ENCODE data around the gene SLC7A7. TPM values are rescaled to one million over a fixed set of nuclear protein-coding genes. Genes with fewer than 3 reads are reported as not detected.
A peak's percentile ranks its signal among the peaks of the same experiment; 100 is the strongest.

The SLC7A7 gene
- total and polyA plus RNA-seq, 2 of the 13 experiments (the other 11 are each of a cell fraction or from before 2014, with no cell fraction given) = 0.13 to 0.63 TPM

- TF ChIP-seq ARID5B (CRISPR knock-in tag; IDR thresholded peaks at IDR 0.05) (peak; percentile 58), ARNTL (CRISPR knock-in tag; IDR thresholded peaks at IDR 0.05) (peak; percentile 37; the same call in 1 of the 2 replicates), NR2F6 (IDR thresholded peaks at IDR 0.05) (peak; percentile 85), NR2F6 (CRISPR knock-in tag; IDR thresholded peaks at IDR 0.05) (peak; percentile 87), BCL6 (CRISPR knock-in tag; IDR thresholded peaks at IDR 0.05) (peak; percentile 65), PPARG (CRISPR knock-in tag; conservative IDR thresholded peaks at IDR 0.05) (peak; percentile 99), SETDB1 (CRISPR knock-in tag; IDR thresholded peaks at IDR 0.05; ENCODE audit: borderline replicate concordance) (no peak), MTERF4 (CRISPR knock-in tag; IDR thresholded peaks at IDR 0.05) (no peak), ZMYM3 (CRISPR knock-in tag; IDR thresholded peaks at IDR 0.05) (peak; percentile 49), ZMYM2 (CRISPR knock-in tag; IDR thresholded peaks at IDR 0.05) (peak; percentile 93), HDAC1 (CRISPR knock-in tag; IDR thresholded peaks at IDR 0.05) (peak; percentile 65; the same call in 1 of the 2 replicates), TBX2 (CRISPR knock-in tag; IDR thresholded peaks at IDR 0.05; ENCODE audit: borderline replicate concordance) (peak; percentile 82), NFE2L1 (CRISPR knock-in tag; IDR thresholded peaks at IDR 0.05; ENCODE audit: borderline replicate concordance) (no peak), ESRRA (CRISPR knock-in tag; IDR thresholded peaks at IDR 0.05; ENCODE audit: low read depth) (peak; percentile 84), RCOR2 (CRISPR knock-in tag; IDR thresholded peaks at IDR 0.05) (peak; percentile 39; the same call in 1 of the 2 replicates), ZNF567 (CRISPR knock-in tag; IDR thresholded peaks at IDR 0.05; ENCODE audit: borderline replicate concordance) (no peak), ZNF503 (CRISPR knock-in tag; IDR thresholded peaks at IDR 0.05) (peak; percentile 42; the same call in 1 of the 2 replicates), ZNF747 (CRISPR knock-in tag; IDR thresholded peaks at IDR 0.05; ENCODE audit: borderline replicate concordance) (peak; percentile 66; the same call in 1 of the 2 replicates), ZNF33B (CRISPR knock-in tag; IDR thresholded peaks at IDR 0.05) (peak; percentile 83; the same call in 1 of the 2 replicates), SOX5 (CRISPR knock-in tag; IDR thresholded peaks at IDR 0.05; ENCODE audit: borderline replicate concordance) (peak; percentile 56; the same call in 1 of the 2 replicates), FOXA3 (CRISPR knock-in tag; IDR thresholded peaks at IDR 0.05) (peak; percentile 38; the same call in 1 of the 2 replicates), ZBTB42 (CRISPR knock-in tag; IDR thresholded peaks at IDR 0.05) (no peak), TAF15 (IDR thresholded peaks at IDR 0.05; ENCODE audit: low read depth, low read length, poor library complexity, severe bottlenecking) (no peak)
These were observed 7.7 kb downstream of the SLC7A7 start (continued) for GRCh38 chr14:22807432-22808087.

Data from HepG2 (cell line).